ENCODE measurements around the gene RAD9A.

GRCh38 chr11:67406969-67407687 is 15.3 kb downstream of the RAD9A start:
- TF ChIP-seq EZH2phosphoT487 (IDR thresholded peaks at IDR 0.05; ENCODE audit: low read depth) (no peak), CTCF (IDR thresholded peaks at IDR 0.05; ENCODE audit: low read depth, low read length) (peak; percentile 8; the same call in 1 of the 2 replicates)
